Measurements from ENCODE around the gene SSU72.

- TF ChIP-seq CTCF (IDR thresholded peaks at IDR 0.05) = no peak
- no peak for TF ChIP-seq GABPA (IDR thresholded peaks at IDR 0.05; ENCODE audit: low read depth)
- TF ChIP-seq EZH2phosphoT487 (IDR thresholded peaks at IDR 0.05; ENCODE audit: borderline replicate concordance, low read depth) = no peak
- TF ChIP-seq MXI1 (IDR thresholded peaks at IDR 0.05; ENCODE audit: low read depth, low read length) = no peak
- TF ChIP-seq ELF1 (IDR thresholded peaks at IDR 0.05) = no peak
- TF ChIP-seq RCOR1 (IDR thresholded peaks at IDR 0.05; ENCODE audit: low read length) = no peak
- TF ChIP-seq USF2 (IDR thresholded peaks at IDR 0.05; ENCODE audit: borderline replicate concordance, low read depth, low read length) = no peak
- TF ChIP-seq RFX5 (IDR thresholded peaks at IDR 0.05; ENCODE audit: low read length) = no peak
- no peak for TF ChIP-seq REST (IDR thresholded peaks at IDR 0.05; ENCODE audit: low read depth, low read length)
- no peak for TF ChIP-seq MAX (IDR thresholded peaks at IDR 0.05; ENCODE audit: low read depth)
These were observed 24.6 kb downstream of the SSU72 start for GRCh38 chr1:1550087-1550486.

All from SK-N-SH (cell line).